Measurements from ENCODE around the gene AP1G2. TPM values are rescaled to one million over a fixed set of nuclear protein-coding genes. Genes with fewer than 3 reads are reported as not detected.

AP1G2 gene
- total RNA-seq, 1 experiment from 2014 or later = 45.2 TPM

DNA sequence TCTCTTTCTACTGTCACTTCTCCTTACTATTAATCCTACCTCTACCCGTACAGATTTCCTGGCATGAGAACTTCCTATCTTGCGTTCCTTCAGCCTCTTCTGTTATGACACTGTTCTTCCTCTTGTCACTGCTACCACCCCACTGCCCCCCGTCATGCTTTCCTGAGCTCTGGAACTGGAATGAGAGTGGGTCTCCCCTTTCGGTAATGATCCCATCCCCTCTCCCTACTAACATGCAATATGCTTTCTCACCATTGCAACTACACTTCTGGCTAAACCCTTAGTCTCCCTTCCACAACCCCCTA, 4.9 kb upstream of the AP1G2 start:
- DNase-seq (ENCODE audit: extremely low read depth, low read depth) = no peak

DNA sequence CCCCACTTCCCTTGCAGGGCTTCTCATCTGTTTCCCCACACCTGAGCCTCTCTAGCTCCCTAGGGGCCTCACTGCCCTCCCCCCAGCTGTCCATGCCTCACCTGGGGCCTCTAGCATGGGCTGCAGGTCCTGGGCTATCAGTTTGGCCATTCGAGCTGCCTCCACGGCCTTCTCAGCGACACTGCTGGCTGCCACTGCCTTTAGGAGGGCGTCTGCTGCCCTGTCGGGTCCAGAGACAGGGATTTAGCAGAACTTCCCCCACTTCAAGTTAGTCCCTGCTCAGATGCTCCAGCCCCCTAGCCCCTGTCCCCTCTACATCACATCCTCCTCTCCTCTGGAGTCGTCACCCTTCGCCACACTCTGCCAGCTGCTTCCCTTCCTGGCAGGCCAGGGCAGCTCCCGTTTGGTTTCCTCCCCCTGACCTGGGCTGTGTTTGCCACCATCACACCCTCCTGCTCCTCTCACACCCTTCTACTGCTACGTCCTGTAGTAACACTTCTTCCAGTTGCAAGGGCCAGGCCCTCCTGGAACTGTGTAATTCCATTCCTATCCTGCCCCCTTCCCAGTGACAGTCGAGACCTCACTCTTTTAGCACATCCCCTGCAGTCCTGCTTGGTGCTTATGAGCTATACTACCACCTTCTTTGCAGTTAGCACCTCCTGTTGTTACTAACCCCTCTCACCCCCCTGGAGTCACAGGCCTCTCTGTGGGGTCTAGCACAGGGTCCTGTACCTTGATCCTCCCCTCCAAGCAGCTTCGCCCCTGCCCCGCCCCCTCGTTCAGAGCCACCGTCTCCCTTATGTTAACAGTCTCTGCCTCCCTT, 4.3 kb upstream of the AP1G2 start:
- no peak for DNase-seq (ENCODE audit: extremely low read depth, low read depth)

GRCh38 chr14:23570806-23571483, 3.4 kb upstream of the AP1G2 start:
- DNase-seq (ENCODE audit: extremely low read depth, low read depth) = no peak

- DNase-seq (ENCODE audit: extremely low read depth, low read depth) = no peak
These were observed 2.0 kb upstream of the AP1G2 start for GRCh38 chr14:23569443-23570151.

- DNase-seq (ENCODE audit: extremely low read depth, low read depth) = no peak
These were observed 1.2 kb upstream of the AP1G2 start for GRCh38 chr14:23568600-23569331.

GRCh38 chr14:23568021-23568599, 519 bp upstream of the AP1G2 start:
- no peak for DNase-seq (ENCODE audit: extremely low read depth, low read depth)

GRCh38 chr14:23566778-23567185, 809 bp downstream of the AP1G2 start:
- no peak for DNase-seq (ENCODE audit: extremely low read depth, low read depth)

GRCh38 chr14:23566112-23566777, 1.3 kb downstream of the AP1G2 start:
- DNase-seq (ENCODE audit: extremely low read depth, low read depth) = no peak

- DNase-seq (ENCODE audit: extremely low read depth, low read depth) = no peak
These were observed 2.0 kb downstream of the AP1G2 start for GRCh38 chr14:23565626-23566025.

- no peak for DNase-seq (ENCODE audit: extremely low read depth, low read depth)
These were observed 2.7 kb downstream of the AP1G2 start for GRCh38 chr14:23564876-23565275.

DNA sequence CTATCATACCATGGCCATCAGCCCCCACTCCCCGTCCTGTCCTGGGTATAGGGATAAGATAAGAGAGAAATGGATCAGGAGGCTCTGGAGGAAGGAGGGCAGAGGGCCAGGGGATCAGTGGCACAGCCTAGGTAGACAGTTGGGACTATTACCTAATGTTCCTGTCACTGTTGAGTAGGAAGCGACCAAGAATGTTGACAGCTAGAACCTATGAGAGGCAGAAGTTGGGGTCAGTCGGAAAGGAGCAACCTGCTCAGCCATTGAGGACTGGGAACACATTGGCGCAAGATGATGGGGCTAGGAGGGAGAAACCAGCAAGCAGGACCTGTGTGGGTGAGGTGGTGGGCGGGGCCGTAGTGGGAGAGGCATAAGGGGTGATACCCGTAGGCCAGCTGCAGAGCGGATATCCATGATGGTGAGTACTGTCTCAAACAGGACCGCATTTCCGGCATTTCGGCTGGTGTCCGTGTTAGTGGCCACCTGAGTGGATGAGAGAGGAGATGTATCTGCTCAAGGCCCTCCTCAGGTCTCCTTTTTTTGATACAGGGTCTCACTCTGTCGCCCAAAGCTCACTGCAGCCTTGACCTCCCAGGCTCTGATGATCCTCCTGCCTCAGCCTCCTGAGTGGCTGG, 3.3 kb downstream of the AP1G2 start:
- no peak for DNase-seq (ENCODE audit: extremely low read depth, low read depth)

- DNase-seq (ENCODE audit: extremely low read depth, low read depth) = no peak
These were observed 4.0 kb downstream of the AP1G2 start for GRCh38 chr14:23563473-23564180.

DNA sequence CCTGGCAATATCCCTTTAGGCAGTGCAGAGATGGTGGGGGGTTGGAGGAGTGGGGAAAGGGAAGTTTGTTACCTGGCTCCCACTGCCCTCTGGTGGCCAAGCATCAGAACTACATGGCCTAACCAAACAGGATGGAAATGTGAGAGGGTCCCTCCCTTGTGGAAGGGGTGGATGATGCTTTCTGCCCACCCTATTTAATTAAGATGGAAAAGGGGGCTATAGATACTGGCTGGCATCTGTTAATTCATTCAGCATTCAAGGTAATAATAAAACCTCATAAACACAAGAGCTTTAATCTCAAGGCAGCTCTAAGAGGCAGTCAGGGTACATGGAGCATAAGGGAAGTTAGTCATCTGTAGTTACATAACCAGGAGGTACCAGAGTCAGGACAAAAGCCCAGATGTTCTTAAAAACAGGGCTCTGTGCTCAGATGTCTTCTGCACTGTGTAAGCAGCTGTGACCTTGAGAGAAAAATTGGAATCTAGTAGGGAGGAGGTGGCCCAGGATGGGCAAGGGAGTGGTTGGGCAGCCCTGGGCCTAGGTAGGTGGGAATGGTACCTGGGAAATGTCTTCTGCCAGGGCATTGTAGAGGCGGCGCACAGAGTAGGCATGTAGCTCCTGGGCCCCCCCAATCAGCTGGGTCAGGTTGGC, 4.6 kb downstream of the AP1G2 start:
- no peak for DNase-seq (ENCODE audit: extremely low read depth, low read depth)

- no peak for DNase-seq (ENCODE audit: extremely low read depth, low read depth)
These were observed 5.4 kb downstream of the AP1G2 start for GRCh38 chr14:23561873-23562821.

- no peak for DNase-seq (ENCODE audit: extremely low read depth, low read depth)
These were observed 6.3 kb downstream of the AP1G2 start for GRCh38 chr14:23561259-23561658.

DNA sequence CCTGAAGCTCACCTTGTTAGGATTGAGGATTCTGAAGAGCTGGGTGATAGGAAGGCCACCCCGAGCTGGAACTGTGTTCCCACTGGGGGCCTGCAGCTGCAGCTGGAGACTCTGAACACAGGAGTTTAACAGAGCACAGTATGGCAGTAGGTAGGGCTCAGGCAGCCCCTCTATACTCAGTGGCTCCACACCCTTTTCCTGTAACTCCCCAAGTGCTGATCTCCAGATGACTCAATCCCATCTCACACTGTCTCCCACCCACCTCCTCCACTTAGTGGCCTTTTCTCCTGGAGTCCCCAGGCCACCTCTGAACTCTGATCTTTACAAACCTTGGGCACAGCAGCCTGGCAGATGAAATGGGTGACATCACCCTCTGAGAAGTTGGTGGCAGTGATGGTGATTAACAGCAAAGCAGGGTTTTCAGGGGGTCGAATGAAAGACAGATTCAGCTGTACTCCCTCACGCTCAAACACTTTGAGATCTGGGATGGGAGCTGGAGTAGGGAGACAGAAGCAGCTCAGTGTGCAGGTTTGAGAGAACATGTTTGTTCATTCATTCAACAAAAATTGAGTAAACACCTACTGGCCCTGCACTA, 7.6 kb downstream of the AP1G2 start:
- DNase-seq (ENCODE audit: extremely low read depth, low read depth) = no peak
